Measurements from ENCODE around the gene IRX4.

The IRX4 gene

DNA sequence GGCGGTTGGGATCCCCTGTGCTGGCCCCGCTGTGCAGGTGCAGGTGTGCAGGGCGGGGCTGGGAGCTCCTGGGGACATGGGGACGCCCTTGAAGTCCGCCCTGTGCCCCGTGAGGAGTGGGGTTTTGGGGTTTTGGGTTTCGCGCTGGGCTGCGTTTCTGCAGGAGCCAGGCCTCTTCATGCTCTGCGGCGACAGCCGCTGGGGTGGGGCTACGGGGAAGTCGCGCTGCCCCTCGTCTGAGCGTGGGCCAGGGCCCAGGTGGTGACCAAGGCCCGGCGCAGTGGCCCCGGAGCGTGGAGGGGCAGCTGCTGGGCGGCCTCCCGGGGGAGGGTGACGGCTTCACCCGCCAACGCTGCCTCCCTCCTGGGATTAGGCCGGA, 47.8 kb upstream of the IRX4 start:
- TF ChIP-seq, protein P1, sequence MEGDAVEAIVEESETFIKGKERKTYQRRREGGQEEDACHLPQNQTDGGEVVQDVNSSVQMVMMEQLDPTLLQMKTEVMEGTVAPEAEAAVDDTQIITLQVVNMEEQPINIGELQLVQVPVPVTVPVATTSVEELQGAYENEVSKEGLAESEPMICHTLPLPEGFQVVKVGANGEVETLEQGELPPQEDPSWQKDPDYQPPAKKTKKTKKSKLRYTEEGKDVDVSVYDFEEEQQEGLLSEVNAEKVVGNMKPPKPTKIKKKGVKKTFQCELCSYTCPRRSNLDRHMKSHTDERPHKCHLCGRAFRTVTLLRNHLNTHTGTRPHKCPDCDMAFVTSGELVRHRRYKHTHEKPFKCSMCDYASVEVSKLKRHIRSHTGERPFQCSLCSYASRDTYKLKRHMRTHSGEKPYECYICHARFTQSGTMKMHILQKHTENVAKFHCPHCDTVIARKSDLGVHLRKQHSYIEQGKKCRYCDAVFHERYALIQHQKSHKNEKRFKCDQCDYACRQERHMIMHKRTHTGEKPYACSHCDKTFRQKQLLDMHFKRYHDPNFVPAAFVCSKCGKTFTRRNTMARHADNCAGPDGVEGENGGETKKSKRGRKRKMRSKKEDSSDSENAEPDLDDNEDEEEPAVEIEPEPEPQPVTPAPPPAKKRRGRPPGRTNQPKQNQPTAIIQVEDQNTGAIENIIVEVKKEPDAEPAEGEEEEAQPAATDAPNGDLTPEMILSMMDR (conservative IDR thresholded peaks at IDR 0.05; ENCODE audit: low read length), result no peak
- TF ChIP-seq EZH2phosphoT487 (IDR thresholded peaks at IDR 0.05; ENCODE audit: borderline replicate concordance), result no peak
- no peaks in the 10 kb centered on the region for H3K4me1 ChIP-seq (ENCODE audit: insufficient read depth, low read length, poor library complexity, severe bottlenecking)
- H3K9me3 ChIP-seq (ENCODE audit: insufficient read depth, low read depth, low read length), result no peaks in the 10 kb centered on the region
- H3K4me2 ChIP-seq (ENCODE audit: low read depth, low read length, poor library complexity, severe bottlenecking), result no peak overlapping the region
- no peaks in the 10 kb centered on the region for H3F3A ChIP-seq (ENCODE audit: low read depth)
- H2AFZ ChIP-seq (ENCODE audit: low read length), result no peak overlapping the region
- no peaks in the 10 kb centered on the region for H4K20me1 ChIP-seq (ENCODE audit: insufficient read depth, low read length, poor library complexity, severe bottlenecking)
- no peak overlapping the region for H3K9ac ChIP-seq (ENCODE audit: low read depth, low read length, poor library complexity, severe bottlenecking)
- H3K79me2 ChIP-seq (ENCODE audit: insufficient read depth, low read length), result no peaks in the 10 kb centered on the region
- H3K27me3 ChIP-seq (ENCODE audit: insufficient read depth, low read length, poor library complexity, severe bottlenecking), result peaks cover 20% of the 10 kb centered on the region
- H3K9me2 ChIP-seq (replicated peaks; ENCODE audit: low read depth, low read length), result no peaks in the 10 kb centered on the region
- no peak overlapping the region for H3K4me3 ChIP-seq (ENCODE audit: low read length, poor library complexity, severe bottlenecking)
- H3K36me3 ChIP-seq (ENCODE audit: insufficient read depth, low read length), result no peaks in the 10 kb centered on the region

DNA sequence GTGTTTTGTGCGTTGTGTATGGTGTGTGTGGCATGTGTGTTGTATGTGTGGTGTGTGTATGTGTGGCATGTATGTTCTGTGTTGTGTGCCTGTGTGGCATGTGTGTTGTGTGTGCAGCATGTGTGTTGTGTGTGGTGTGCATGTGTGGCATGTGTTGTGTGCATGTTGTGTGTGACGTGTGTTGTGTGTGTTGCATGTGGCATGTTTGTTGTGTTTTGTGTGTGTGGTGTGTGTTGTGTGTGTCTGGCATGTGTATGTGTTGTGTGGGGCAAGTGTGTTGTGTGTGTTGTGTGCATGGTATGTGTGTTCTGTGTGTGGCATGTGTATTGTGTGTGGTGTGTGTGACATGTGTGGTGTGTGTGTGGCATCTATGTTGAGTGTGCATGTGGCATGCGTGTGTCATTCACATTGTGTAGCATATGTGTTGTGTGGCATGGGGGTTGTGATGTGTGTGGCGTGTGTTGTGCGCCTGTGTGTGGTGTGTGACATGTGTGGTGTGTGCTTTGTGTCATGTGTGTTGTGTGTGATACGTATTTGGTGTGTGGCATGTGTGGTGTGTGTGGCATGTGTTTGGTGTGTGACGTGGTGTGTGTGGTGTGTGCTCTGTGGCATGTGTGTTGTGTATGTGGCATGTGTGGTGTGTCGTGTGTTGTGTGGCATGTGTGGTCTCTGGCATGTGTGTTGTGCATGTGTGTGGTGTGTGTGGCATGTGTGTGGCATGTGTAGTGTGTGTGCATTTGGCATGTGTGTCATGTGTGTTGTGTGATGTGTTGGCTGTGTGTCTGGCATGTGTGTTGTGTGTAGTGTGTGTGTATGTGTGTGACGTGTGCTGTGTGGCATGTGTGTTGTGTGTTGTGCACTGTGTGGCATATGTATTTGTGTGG, 46.6 kb upstream of the IRX4 start:
- no peaks in the 10 kb centered on the region for H4K20me1 ChIP-seq (ENCODE audit: insufficient read depth, low read length, poor library complexity, severe bottlenecking)
- no peak for TF ChIP-seq EZH2phosphoT487 (IDR thresholded peaks at IDR 0.05; ENCODE audit: borderline replicate concordance)
- H3K27me3 ChIP-seq (ENCODE audit: insufficient read depth, low read length, poor library complexity, severe bottlenecking), result peaks cover 20% of the 10 kb centered on the region
- no peak overlapping the region for H3K4me2 ChIP-seq (ENCODE audit: low read depth, low read length, poor library complexity, severe bottlenecking)
- H3K79me2 ChIP-seq (ENCODE audit: insufficient read depth, low read length), result no peaks in the 10 kb centered on the region
- no peaks in the 10 kb centered on the region for H3F3A ChIP-seq (ENCODE audit: low read depth)
- no peaks in the 10 kb centered on the region for H3K4me1 ChIP-seq (ENCODE audit: insufficient read depth, low read length, poor library complexity, severe bottlenecking)
- H3K36me3 ChIP-seq (ENCODE audit: insufficient read depth, low read length), result no peaks in the 10 kb centered on the region
- H3K9ac ChIP-seq (ENCODE audit: low read depth, low read length, poor library complexity, severe bottlenecking), result no peak overlapping the region
- H2AFZ ChIP-seq (ENCODE audit: low read length), result no peak overlapping the region
- no peak overlapping the region for H3K4me3 ChIP-seq (ENCODE audit: low read length, poor library complexity, severe bottlenecking)
- no peaks in the 10 kb centered on the region for H3K9me3 ChIP-seq (ENCODE audit: insufficient read depth, low read depth, low read length)
- no peaks in the 10 kb centered on the region for H3K9me2 ChIP-seq (replicated peaks; ENCODE audit: low read depth, low read length)

DNA sequence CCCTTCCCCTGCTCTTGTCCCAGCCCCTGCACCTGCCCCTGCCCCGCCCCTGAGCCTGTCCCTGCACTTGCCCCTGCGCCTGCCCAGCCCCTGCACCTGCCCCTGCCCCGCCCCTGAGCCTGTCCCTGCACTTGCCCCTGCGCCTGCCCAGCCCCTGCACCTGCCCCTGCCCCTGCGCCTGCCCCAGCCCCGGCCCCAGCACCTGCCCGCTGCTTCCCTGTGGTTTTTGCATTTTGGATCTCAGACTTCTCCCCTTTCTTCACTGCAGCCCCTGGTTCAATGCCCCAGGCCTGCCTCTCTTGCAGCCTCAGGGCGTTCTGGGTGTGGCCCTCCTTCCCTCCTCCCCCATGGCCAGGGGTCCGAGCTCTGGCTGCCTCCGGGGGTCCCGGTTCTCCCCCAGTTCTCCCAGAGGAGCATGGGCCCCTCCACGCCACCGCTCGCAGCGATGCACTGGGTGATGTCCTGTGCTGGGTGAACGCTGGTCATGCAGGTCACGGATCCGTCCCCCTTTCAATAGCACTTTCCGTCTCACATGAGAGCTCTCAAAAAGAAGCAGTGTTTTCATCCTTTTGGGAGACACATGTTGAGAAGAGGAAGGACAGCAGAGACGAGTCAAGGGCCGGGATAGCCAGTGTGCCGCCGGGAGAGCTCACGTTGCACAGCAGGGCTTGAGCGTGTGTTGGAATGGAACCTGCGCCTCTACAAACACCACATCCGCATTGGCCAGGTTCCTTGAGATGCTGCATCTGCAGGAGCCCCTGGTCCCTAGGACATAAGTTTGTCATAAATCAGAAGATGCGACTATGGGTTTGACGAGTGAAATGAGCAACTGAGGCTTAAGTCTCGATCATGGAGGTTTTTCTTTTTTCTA, 44.0 kb upstream of the IRX4 start:
- Histone ChIP-seq H3K36me3 (ENCODE audit: insufficient read depth, low read length) (no peaks in the 10 kb centered on the region), H3F3A (ENCODE audit: low read depth) (no peaks in the 10 kb centered on the region), H3K9ac (ENCODE audit: low read depth, low read length, poor library complexity, severe bottlenecking) (no peak overlapping the region), H3K9me3 (ENCODE audit: insufficient read depth, low read depth, low read length) (no peaks in the 10 kb centered on the region; the same call in 1 of the 2 replicates), H3K79me2 (ENCODE audit: insufficient read depth, low read length) (no peaks in the 10 kb centered on the region), H3K4me1 (ENCODE audit: insufficient read depth, low read length, poor library complexity, severe bottlenecking) (no peaks in the 10 kb centered on the region), H4K20me1 (ENCODE audit: insufficient read depth, low read length, poor library complexity, severe bottlenecking) (no peaks in the 10 kb centered on the region), H2AFZ (ENCODE audit: low read length) (no peak overlapping the region), H3K4me2 (ENCODE audit: low read depth, low read length, poor library complexity, severe bottlenecking) (no peak overlapping the region), H3K4me3 (ENCODE audit: low read length, poor library complexity, severe bottlenecking) (no peak overlapping the region), H3K27me3 (ENCODE audit: insufficient read depth, low read length, poor library complexity, severe bottlenecking) (peaks cover 12% of the 10 kb centered on the region), H3K9me2 (replicated peaks; ENCODE audit: low read depth, low read length) (no peaks in the 10 kb centered on the region)
- TF ChIP-seq, protein P1 (conservative IDR thresholded peaks at IDR 0.05; ENCODE audit: low read length), result no peak
- TF ChIP-seq EZH2phosphoT487 (IDR thresholded peaks at IDR 0.05; ENCODE audit: borderline replicate concordance), result no peak

Data from Loucy (cell line).